GM08714 (cell line): Measurements from ENCODE around the gene PKD1.

Experiments used
- H3K4me3 ChIP-seq: fragments of 200-500 bp; sonication (Bioruptor generic); 2 replicates; pipeline ENCODE4 v1.5.1; 2014; ENCODE audit warnings: mild to moderate bottlenecking, low read length, inconsistent platforms
- ZNF274 ChIP-seq: IDR thresholded peaks from 2 replicates; pipeline ENCODE4 v1.6.1; 2012; ENCODE audit warnings: mild to moderate bottlenecking, low read depth, low read length

PKD1 gene

DNA sequence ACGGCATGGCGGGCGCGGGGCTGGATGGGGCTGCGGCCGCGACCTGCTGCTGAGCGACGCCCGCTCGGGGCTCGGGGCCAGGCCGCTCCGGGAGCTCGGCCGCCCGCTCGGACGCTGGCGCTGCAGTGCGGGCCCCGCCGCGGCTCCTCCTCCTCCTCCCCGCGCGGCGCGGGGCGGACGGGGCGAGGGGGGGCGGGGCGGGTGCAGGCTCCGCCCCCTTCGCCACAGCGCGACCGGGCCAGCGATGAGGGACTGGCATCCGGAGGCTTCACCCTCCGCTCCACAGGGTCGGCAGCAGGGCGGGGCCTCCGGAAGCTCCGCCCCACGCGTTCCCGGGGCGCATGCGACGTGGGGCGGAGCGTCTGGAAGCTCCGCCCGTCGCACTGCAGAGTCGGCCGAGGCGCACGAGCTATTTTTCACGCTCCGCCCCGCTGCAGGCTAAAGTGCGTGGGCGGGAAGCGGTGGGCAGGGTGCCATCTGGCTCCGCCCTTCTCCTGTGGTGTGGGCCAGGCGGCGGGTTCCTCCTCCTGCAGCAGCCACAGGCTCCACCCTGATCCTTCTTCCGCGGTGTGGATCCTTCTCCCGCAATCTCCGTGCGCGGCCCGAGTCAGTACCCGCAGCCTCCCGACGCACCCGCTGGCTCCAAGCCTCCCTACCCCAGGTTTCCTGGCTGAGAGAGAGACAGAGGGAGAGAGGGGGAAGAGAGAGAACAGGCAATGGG is at the start of gene PKD1:
TSS of gene PKD1 (minus strand) at position 129 of the 721 bp plus-strand sequence. CDS start 209 bp downstream, outside the sequence.
- H3K4me3 ChIP-seq = peak within 1 kb of the TSS; percentile 67; the same call in 1 of the 2 replicates

- H3K4me3 ChIP-seq = no peak overlapping the region
- no peak for TF ChIP-seq ZNF274
These were observed 49.3 kb upstream of the PKD1 start for GRCh38 chr16:2184962-2185361.

GRCh38 chr16:2184346-2184745 is 48.6 kb upstream of the PKD1 start:
- TF ChIP-seq ZNF274 = no peak
- no peak overlapping the region for H3K4me3 ChIP-seq

DNA sequence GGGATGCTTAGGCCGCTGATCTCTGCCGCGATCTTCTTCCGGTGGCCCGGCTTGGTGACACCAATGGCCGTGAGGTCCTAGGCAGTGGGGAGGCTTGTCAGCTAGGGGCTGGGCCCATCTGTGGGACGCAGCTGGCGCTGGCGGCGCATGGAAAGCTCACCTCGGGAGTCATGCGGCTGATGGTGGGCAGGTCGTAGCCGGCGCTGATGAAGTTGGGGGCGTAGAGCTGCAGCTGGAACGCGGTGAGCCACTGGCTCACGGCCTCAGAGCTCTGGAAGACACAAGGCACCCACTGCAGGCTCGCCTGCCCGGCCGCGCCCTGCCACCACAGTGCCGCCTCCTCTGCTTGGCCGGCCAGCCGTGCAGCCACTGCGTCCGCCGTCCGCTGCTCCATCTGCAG is 48.0 kb upstream of the PKD1 start:
- TF ChIP-seq ZNF274 = no peak
- H3K4me3 ChIP-seq = no peak overlapping the region

GRCh38 chr16:2181952-2182351 is 46.3 kb upstream of the PKD1 start:
- H3K4me3 ChIP-seq = no peak overlapping the region
- no peak for TF ChIP-seq ZNF274

- H3K4me3 ChIP-seq = no peak overlapping the region
- no peak for TF ChIP-seq ZNF274
These were observed 45.5 kb upstream of the PKD1 start for GRCh38 chr16:2180962-2181923.

DNA sequence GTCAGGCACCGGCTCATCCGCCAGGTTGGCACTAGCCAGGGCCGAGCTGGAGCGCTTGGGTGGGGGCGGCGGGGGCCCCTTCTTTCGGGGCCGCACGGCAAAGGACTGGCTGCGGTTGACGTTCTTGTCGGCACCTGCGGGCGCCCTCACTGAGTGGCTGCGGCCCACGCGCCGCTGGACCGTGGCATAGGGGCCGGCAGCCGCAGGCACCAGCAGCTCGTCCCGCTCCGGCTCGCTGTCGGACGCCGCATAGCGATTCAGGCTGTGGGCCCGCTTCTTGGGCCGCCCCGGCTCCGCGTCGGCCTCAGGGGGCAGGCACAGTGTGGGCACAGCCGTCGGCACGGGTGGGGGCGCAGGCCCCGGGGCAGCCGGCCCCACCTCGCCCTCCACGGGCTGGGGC is 44.8 kb upstream of the PKD1 start:
- TF ChIP-seq ZNF274 = no peak
- no peak overlapping the region for H3K4me3 ChIP-seq

DNA sequence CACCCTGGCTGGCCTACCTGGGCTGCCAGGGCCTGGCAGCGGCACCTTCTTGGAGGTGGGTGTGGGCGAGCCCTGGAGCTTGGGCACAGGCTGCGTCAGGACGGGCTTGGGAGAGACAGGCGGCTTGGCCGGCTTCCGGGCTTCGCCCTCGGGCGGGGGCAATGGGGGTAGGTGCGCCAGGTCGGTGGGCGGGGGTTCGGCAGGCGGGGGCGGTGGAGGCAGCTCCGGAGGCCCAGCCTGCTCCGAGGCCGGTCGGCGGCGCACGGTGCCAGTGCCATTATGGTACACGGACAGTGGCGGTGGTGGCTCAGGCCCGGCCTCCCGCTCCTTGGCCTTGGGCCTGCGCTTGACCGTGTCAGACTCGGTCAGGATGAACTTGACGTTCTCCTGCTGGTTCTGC is 43.9 kb upstream of the PKD1 start:
- no peak for TF ChIP-seq ZNF274
- H3K4me3 ChIP-seq = no peak overlapping the region

GRCh38 chr16:2179107-2179501 is 43.4 kb upstream of the PKD1 start:
- no peak overlapping the region for H3K4me3 ChIP-seq
- TF ChIP-seq ZNF274 = no peak

DNA sequence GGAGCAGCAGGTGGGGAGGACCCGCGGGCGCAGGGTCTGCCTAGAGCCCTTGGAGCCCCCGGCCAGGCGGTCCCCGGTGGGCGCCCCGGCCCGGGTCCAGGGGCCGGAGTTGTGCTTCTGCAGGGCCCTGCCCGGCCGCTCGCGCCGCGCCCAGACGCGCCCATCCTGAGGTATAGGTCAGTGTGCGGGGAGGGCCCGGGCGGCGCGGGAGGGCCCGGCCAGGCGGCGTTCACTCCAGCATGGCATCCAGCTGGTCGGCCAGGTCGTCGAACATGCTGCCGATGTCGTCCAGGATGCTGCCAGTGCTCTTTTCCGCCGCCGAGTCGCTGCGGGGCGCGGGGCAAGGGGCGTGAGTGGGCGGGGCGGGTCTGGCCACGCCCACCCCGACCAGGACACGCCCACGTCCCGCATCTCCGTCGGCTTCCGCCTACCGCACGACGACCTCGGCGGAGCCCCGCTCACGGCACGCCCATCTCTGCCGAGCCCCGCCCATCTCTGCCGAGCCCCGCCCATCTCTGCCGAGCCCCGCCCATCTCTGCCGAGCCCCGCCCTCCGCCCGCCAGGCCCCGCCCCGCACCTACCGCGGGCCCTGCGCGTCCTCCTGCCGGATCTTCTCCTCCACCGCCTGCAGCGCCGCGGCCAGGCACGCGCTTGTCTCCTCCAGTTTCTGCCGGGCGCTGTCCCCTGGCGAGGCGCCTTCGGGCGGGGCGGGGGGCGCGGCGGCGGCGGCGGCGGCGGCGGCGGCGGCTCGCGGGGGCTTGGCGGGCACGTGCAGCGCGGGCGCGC is 42.8 kb upstream of the PKD1 start:
- no peak for TF ChIP-seq ZNF274
- no peak overlapping the region for H3K4me3 ChIP-seq

- no peak overlapping the region for H3K4me3 ChIP-seq
- no peak for TF ChIP-seq ZNF274
These were observed 41.9 kb upstream of the PKD1 start for GRCh38 chr16:2177561-2177960.

- no peak for TF ChIP-seq ZNF274
- H3K4me3 ChIP-seq = no peak overlapping the region
These were observed 41.4 kb upstream of the PKD1 start for GRCh38 chr16:2177101-2177500.

- H3K4me3 ChIP-seq = no peak overlapping the region
- no peak for TF ChIP-seq ZNF274
These were observed 40.3 kb upstream of the PKD1 start for GRCh38 chr16:2176047-2176446.

- TF ChIP-seq ZNF274 = no peak
- no peak overlapping the region for H3K4me3 ChIP-seq
These were observed 39.8 kb upstream of the PKD1 start for GRCh38 chr16:2175454-2175853.
